KG1 (cell line): ENCODE results near the gene AOC3.
"Not testable (repeated sequence)": the region's sequence is repeated elsewhere in the genome, so short reads cannot be mapped to it uniquely, and the experiment has no call there.

Source experiments
- DNase-seq: peaks from one replicate; lab custom pipeline; 2025; lab: John Stamatoyannopoulos, UW

AOC3 gene

GRCh38 chr17:42844271-42844670, 6.7 kb upstream of the AOC3 start, which contains the start of gene AOC2:
Gene AOC2 (plus strand): TSS chr17:42844580. CDS start chr17:42844627, 47 bp downstream.
- no peak for DNase-seq

GRCh38 chr17:42844761-42845555, 6.0 kb upstream of the AOC3 start:
- no peak for DNase-seq

GRCh38 chr17:42845556-42845917, 5.5 kb upstream of the AOC3 start:
- DNase-seq = no peak

- no peak for DNase-seq
Measured at GRCh38 chr17:42845918-42846593, 4.9 kb upstream of the AOC3 start.

- no peak for DNase-seq
Measured at GRCh38 chr17:42846594-42847280, 4.3 kb upstream of the AOC3 start.

GRCh38 chr17:42848093-42848492, 2.9 kb upstream of the AOC3 start:
- DNase-seq = no peak

- no peak for DNase-seq
Measured at GRCh38 chr17:42849031-42849430, 2.0 kb upstream of the AOC3 start.

GRCh38 chr17:42849451-42850181, 1.4 kb upstream of the AOC3 start:
- DNase-seq = no peak

- DNase-seq = not testable (repeated sequence)
Measured at GRCh38 chr17:42851371-42852240, 607 bp downstream of the AOC3 start.

- no peak for DNase-seq
Measured at GRCh38 chr17:42852351-42852750, 1.4 kb downstream of the AOC3 start.

- DNase-seq = no peak
Measured at GRCh38 chr17:42853004-42853403, 2.0 kb downstream of the AOC3 start.

GRCh38 chr17:42853597-42853967, 2.6 kb downstream of the AOC3 start:
- DNase-seq = no peak

GRCh38 chr17:42853968-42854790, 3.2 kb downstream of the AOC3 start:
- no peak for DNase-seq

GRCh38 chr17:42855048-42855596, 4.1 kb downstream of the AOC3 start:
- DNase-seq = no peak

- not testable (repeated sequence) for DNase-seq
Measured at GRCh38 chr17:42856093-42856492, 5.1 kb downstream of the AOC3 start.

GRCh38 chr17:42856516-42856915, 5.5 kb downstream of the AOC3 start:
- DNase-seq = not testable (repeated sequence)

- no peak for DNase-seq
Measured at GRCh38 chr17:42857389-42857788, 6.4 kb downstream of the AOC3 start.

GRCh38 chr17:42865638-42866094, 14.7 kb downstream of the AOC3 start:
- no peak for DNase-seq

GRCh38 chr17:42866216-42866615, 15.2 kb downstream of the AOC3 start:
- no peak for DNase-seq
